Endothelial cell of umbilical vein (primary cell): ENCODE data around the gene DNAJC16. TPM values are rescaled to one million over a fixed set of nuclear protein-coding genes. Genes with fewer than 3 reads are reported as not detected.

ENCODE experiments used
- BruUV-seq: library from RNA; stranded (reverse); fragments of 400-500 nt; replicated peaks from 2 replicates; lab custom pipeline; 2021; lab: Mats Ljungman, UMichigan
- CTCF ChIA-PET: fragments of 300-600, 350-600 bp; sonication (Branson Sonifier 250); formaldehyde crosslinking; loops from one replicate; lab custom pipeline; 2021; ENCODE audit warnings: antibody characterized with exemption, inconsistent platforms; lab: Charles Lee
- POLR2A ChIA-PET: fragments of 300-600, 350-600 bp; sonication (Branson Sonifier 250); formaldehyde crosslinking; loops from one replicate; lab custom pipeline; 2021; ENCODE audit warnings: antibody characterized with exemption, inconsistent platforms; lab: Charles Lee
- DNase-seq: peaks from one replicate; pipeline ENCODE4 v3.0.0-alpha.2; 2011; ENCODE audit warnings: low read depth, low spot score
- FAIRE-seq: peaks from 2 replicates; lab custom pipeline; 2011; peaks lifted over from hg19 to GRCh38; lab: Jason Lieb, UNC
- H2AFZ ChIP-seq: 2 replicates; pipeline ENCODE4 v1.6.0; 2012; ENCODE audit warnings: low read depth, low read length, control low read depth, inconsistent platforms
- H3K27ac ChIP-seq: 2 replicates; pipeline ENCODE4 v1.5.1; 2011; ENCODE audit warnings: low read depth, mild to moderate bottlenecking, control low read depth, low read length, moderate library complexity; ENCODE audit not compliant: insufficient read depth
- H3K27me3 ChIP-seq, 2 experiments: 2 replicates each; pipeline versions ENCODE4 v1.6.0 to v1.6.1; 2011; ENCODE audit warnings: low read length in 2 of 2, mixed read lengths in 1 of 2; ENCODE audit not compliant: control insufficient read depth in 2 of 2, insufficient read depth in 2 of 2
- H3K36me3 ChIP-seq, 2 experiments: 2 replicates in 1 of 2; 3 replicates in 1 of 2; pipeline ENCODE4 v1.5.1; 2011; ENCODE audit warnings: low read length in 2 of 2, mild to moderate bottlenecking in 1 of 2, moderate library complexity in 1 of 2; ENCODE audit not compliant: control insufficient read depth in 2 of 2, insufficient read depth in 2 of 2; ENCODE audit errors: extremely low read depth in 1 of 2
- H3K4me1 ChIP-seq: 3 replicates; pipeline ENCODE4 v1.5.1; 2011; ENCODE audit warnings: mild to moderate bottlenecking, low read length; ENCODE audit not compliant: control insufficient read depth, insufficient read depth; ENCODE audit errors: extremely low read depth
- H3K4me2 ChIP-seq: 2 replicates; pipeline ENCODE4 v1.6.1; 2011; ENCODE audit warnings: low read length, control low read depth, mixed read lengths; ENCODE audit not compliant: insufficient read depth
- H3K4me3 ChIP-seq, 3 experiments: fragments of 200-600 bp in 1 of 3; sonication (generic), shearing (Covaris generic) in 1 of 3; replicated peaks in 1 of 3; 2 replicates each; pipeline ENCODE4 v1.5.1; 2011 to 2016; ENCODE audit warnings: control low read depth in 3 of 3, low read length in 3 of 3, mild to moderate bottlenecking in 2 of 3, inconsistent platforms in 1 of 3, low read depth in 1 of 3, moderate library complexity in 1 of 3; ENCODE audit not compliant: insufficient read depth in 1 of 3
- H3K79me2 ChIP-seq: 2 replicates; pipeline ENCODE4 v1.6.0; 2012; ENCODE audit warnings: low read length, inconsistent platforms; ENCODE audit not compliant: control insufficient read depth, insufficient read depth
- H3K9ac ChIP-seq: replicated peaks from 2 replicates; pipeline ENCODE3; 2011; ENCODE audit warnings: low read length, control low read depth; ENCODE audit not compliant: insufficient read depth; ENCODE audit errors: extremely low read depth
- H3K9me1 ChIP-seq: replicated peaks from 3 replicates; pipeline ENCODE4 v1.6.0; 2011; ENCODE audit warnings: mild to moderate bottlenecking, low read length; ENCODE audit not compliant: control insufficient read depth, insufficient read depth; ENCODE audit errors: extremely low read depth
- H3K9me3 ChIP-seq: replicated peaks from 2 replicates; pipeline ENCODE4 v1.5.1; 2012; ENCODE audit warnings: low read length, inconsistent platforms; ENCODE audit not compliant: control insufficient read depth, insufficient read depth
- H4K20me1 ChIP-seq: replicated peaks from 2 replicates; pipeline ENCODE3; 2011; ENCODE audit warnings: mild to moderate bottlenecking, low read length; ENCODE audit not compliant: control insufficient read depth, insufficient read depth; ENCODE audit errors: extremely low read depth
- CTCF ChIP-seq, 2 donors: IDR thresholded peaks; 1 replicate in 1 of 2; 2 replicates in 1 of 2; pipeline ENCODE4 v1.5.1; 2011; ENCODE audit warnings: low read length in 2 of 2, mild to moderate bottlenecking in 2 of 2, moderate library complexity in 2 of 2, control low read depth in 1 of 2, inconsistent platforms in 1 of 2, low read depth in 1 of 2; ENCODE audit not compliant: insufficient read depth in 1 of 2; ENCODE audit errors: extremely low read depth in 1 of 2
- EZH2 ChIP-seq: IDR thresholded peaks from 2 replicates; pipeline ENCODE4 v1.6.1; 2012; ENCODE audit warnings: borderline replicate concordance, low read depth, mild to moderate bottlenecking, moderate library complexity, low read length, inconsistent platforms; ENCODE audit not compliant: severe bottlenecking
- FOS ChIP-seq: IDR thresholded peaks from 2 replicates; pipeline ENCODE4 v1.6.1; 2011; ENCODE audit warnings: mild to moderate bottlenecking, low read length, moderate library complexity, borderline replicate concordance; ENCODE audit not compliant: insufficient read depth
- JUN ChIP-seq: IDR thresholded peaks from 2 replicates; pipeline ENCODE4 v1.6.1; 2011; ENCODE audit warnings: borderline replicate concordance, low read depth; ENCODE audit not compliant: insufficient read length, insufficient read depth
- MAX ChIP-seq: IDR thresholded peaks from 2 replicates; pipeline ENCODE4 v1.6.1; 2011; ENCODE audit not compliant: insufficient read depth, insufficient read length
- MYC ChIP-seq: IDR thresholded peaks from one replicate; pipeline ENCODE4 v1.6.1; 2011; ENCODE audit warnings: mild to moderate bottlenecking, low read depth, low read length
- POLR2A ChIP-seq: IDR thresholded peaks from 2 replicates; pipeline ENCODE4 v1.6.1; 2012; ENCODE audit warnings: low read depth, mild to moderate bottlenecking, control low read depth, low read length
- POLR2AphosphoS5 ChIP-seq: IDR thresholded peaks from 2 replicates; pipeline ENCODE4 v1.6.1; 2012; ENCODE audit warnings: low read depth, mild to moderate bottlenecking, control low read depth, low read length, moderate library complexity; ENCODE audit not compliant: insufficient read depth
- dilution Hi-C: fragments of 300-500 bp; cut with MboI; formaldehyde crosslinking; loops from one replicate; pipeline ENCODE4 v1.15.0; 2019; ENCODE audit warnings: low sequenced_read_pairs; ENCODE audit not compliant: extremely low pct_ligation_motif_present
- intact Hi-C: fragments of 100-400 bp; cut with micrococcal nuclease; formaldehyde crosslinking; loops from one replicate; pipeline ENCODE4 v1.10.0; 2022
- polyA plus RNA-seq, 4 experiments: library from polyadenylated mRNA; depleted of rRNA in 3 of 4; stranded (reverse) in 3 of 4; unstranded in 1 of 4; fragments of >200 nt; gene quantifications; 2 replicates each; pipeline versions ENCODE4 v1.2.1 to v1.2.3, GENCODE V29; 2011 to 2012; ENCODE audit warnings: missing spikeins in 1 of 4
- total RNA-seq: library from RNA; stranded (reverse); gene quantifications from 2 replicates; pipeline ENCODE4 v1.2.3, GENCODE V29; 2021

The DNAJC16 gene
- total and polyA plus RNA-seq, 2 donors (not counting 3 experiments of a cell fraction or from before 2014, with no cell fraction given) = 8.0 to 21.4 TPM

GRCh38 chr1:15507278-15507677, 19.4 kb upstream of the DNAJC16 start:
- no peak for FAIRE-seq
- no peaks in the 10 kb centered on the region for H4K20me1 ChIP-seq
- BruUV-seq = no TSS peak
- POLR2A ChIA-PET = no interaction called here
- no peak overlapping the region for H3K9ac ChIP-seq
- no peak for DNase-seq
- CTCF ChIA-PET = no interaction called here
- no peak overlapping the region for H2AFZ ChIP-seq
- no peak overlapping the region for H3K4me3 ChIP-seq
- H3K36me3 ChIP-seq = no peaks in the 10 kb centered on the region
- no peaks in the 10 kb centered on the region for H3K4me1 ChIP-seq
- intact Hi-C loops (no loop called here), dilution Hi-C loops (no loop called here)
- no peak overlapping the region for H3K4me2 ChIP-seq
- H3K9me3 ChIP-seq = no peaks in the 10 kb centered on the region
- H3K79me2 ChIP-seq = no peaks in the 10 kb centered on the region
- no peaks in the 10 kb centered on the region for H3K27me3 ChIP-seq
- no peak overlapping the region for H3K27ac ChIP-seq
- no peaks in the 10 kb centered on the region for H3K9me1 ChIP-seq
- TF ChIP-seq FOS = no peak
- no peak for TF ChIP-seq EZH2
- no peak for TF ChIP-seq MAX
- TF ChIP-seq CTCF (IDR thresholded peaks at IDR 0.05; ENCODE audit: extremely low read depth in 1 of 2, insufficient read depth in 1 of 2, low read depth in 1 of 2, low read length in 2 of 2) = no peak
- no peak for TF ChIP-seq JUN
- TF ChIP-seq POLR2A = no peak
- no peak for TF ChIP-seq MYC
- TF ChIP-seq POLR2AphosphoS5 = no peak
